T-helper 2 cell treated with Interferon-gamma antibody and Interleukin-4, amounts not matched to agents 5 μg/mL and 100 μg/mL, for 36 hours (primary cell): ENCODE measurements around the gene MTMR12.
"Not testable (repeated sequence)": the region's sequence is repeated elsewhere in the genome, so short reads cannot be mapped to it uniquely, and the experiment has no call there.

ENCODE experiments used
- DNase-seq: peaks from one replicate; pipeline ENCODE4 v3.0.0; 2021; ENCODE audit warnings: low spot score
- H3K27ac Mint-ChIP-seq: one replicate; pipeline ENCODE4 v1.8.0; 2021; ENCODE audit warnings: mild to moderate bottlenecking, mixed read lengths
- H3K27me3 Mint-ChIP-seq: one replicate; pipeline ENCODE4 v1.8.0; 2021; ENCODE audit warnings: low read depth, mixed read lengths
- H3K36me3 Mint-ChIP-seq: one replicate; pipeline ENCODE4 v1.8.0; 2021; ENCODE audit warnings: low read depth, mixed read lengths
- H3K4me1 Mint-ChIP-seq: one replicate; pipeline ENCODE4 v1.8.0; 2021; ENCODE audit warnings: low read depth, mixed read lengths
- H3K4me3 Mint-ChIP-seq: one replicate; pipeline ENCODE4 v1.8.0; 2022; ENCODE audit warnings: mild to moderate bottlenecking, moderate library complexity, mixed read lengths
- H3K9me3 Mint-ChIP-seq: one replicate; pipeline ENCODE4 v1.8.0; 2021; ENCODE audit warnings: mixed read lengths

MTMR12 gene

DNA sequence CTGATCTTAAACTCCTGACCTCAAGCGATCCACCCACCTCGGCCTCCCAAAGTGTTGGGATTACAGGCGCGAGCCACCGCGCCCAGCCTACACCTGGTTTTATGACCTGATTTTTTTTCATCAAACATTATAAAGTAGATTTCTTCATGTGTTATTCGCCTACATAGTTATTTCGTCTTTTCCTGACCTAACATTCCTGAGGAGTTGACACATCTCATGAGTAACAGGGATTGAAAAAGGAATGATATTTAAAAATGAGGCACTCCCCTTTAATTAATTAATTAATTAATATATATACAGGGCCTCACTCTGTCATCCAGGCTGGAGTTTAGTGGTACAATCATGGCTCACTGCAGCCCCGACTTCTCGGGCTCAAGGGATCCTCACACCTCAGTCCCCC lies 20.2 kb upstream of the MTMR12 start:
- no peak overlapping the region for H3K4me3 Mint-ChIP-seq

DNA sequence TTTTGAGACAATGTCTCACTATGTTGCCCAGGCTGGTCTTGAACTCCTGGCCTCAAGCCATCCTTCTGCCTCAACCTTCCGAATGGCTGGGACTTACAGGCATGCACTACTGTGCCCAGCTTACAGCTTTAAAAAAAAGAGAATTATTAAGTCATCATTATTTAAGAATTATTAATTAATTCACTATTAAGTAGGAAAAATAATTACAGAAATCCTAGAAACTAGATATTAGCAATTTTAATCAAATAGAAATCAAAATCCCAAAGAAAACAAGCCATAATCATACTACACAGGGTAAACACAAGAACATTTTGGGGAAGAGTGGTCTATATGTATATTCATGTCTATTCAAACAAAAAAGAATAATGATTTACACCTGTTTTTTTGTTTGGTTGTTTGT lies 19.6 kb upstream of the MTMR12 start:
- Mint-ChIP-seq H3K4me3 (no peak overlapping the region), H3K36me3 (no peaks in the 10 kb centered on the region)
- DNase-seq = no peak

More for the DNA sequence above, 20.2 kb upstream of the MTMR12 start:
- DNase-seq = no peak
- Mint-ChIP-seq H3K4me1 (peaks cover 2% of the 10 kb centered on the region), H3K27me3 (peaks cover 2% of the 10 kb centered on the region), H3K36me3 (no peaks in the 10 kb centered on the region), H3K9me3 (peaks cover 9% of the 10 kb centered on the region), H3K27ac (no peak overlapping the region)

DNA sequence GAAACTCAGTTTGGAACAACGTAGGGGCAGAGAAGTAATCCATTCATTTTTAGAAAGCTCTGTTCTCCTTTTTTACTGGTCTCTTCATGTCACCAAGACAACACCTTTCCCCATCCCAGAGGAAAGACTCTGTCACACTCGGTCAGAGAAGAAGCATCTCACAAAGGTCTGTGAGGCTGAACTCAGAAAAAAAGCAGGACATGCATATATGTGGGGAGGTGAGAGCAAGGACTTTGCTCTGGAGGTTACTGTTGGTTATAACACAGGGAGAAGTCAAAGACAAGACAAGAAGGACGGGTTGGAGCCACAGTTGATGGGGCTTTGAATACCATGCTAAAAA lies 19.2 kb upstream of the MTMR12 start:
- Mint-ChIP-seq H3K4me1 (peaks cover 2% of the 10 kb centered on the region), H3K27ac (no peak overlapping the region), H3K36me3 (no peaks in the 10 kb centered on the region), H3K4me3 (no peak overlapping the region), H3K27me3 (peaks cover 2% of the 10 kb centered on the region), H3K9me3 (peaks cover 8% of the 10 kb centered on the region)
- DNase-seq = no peak

More for the DNA sequence above, 19.6 kb upstream of the MTMR12 start:
- Mint-ChIP-seq H3K27me3 (peaks cover 2% of the 10 kb centered on the region), H3K27ac (no peak overlapping the region), H3K4me1 (peaks cover 2% of the 10 kb centered on the region), H3K9me3 (peaks cover 8% of the 10 kb centered on the region)

DNA sequence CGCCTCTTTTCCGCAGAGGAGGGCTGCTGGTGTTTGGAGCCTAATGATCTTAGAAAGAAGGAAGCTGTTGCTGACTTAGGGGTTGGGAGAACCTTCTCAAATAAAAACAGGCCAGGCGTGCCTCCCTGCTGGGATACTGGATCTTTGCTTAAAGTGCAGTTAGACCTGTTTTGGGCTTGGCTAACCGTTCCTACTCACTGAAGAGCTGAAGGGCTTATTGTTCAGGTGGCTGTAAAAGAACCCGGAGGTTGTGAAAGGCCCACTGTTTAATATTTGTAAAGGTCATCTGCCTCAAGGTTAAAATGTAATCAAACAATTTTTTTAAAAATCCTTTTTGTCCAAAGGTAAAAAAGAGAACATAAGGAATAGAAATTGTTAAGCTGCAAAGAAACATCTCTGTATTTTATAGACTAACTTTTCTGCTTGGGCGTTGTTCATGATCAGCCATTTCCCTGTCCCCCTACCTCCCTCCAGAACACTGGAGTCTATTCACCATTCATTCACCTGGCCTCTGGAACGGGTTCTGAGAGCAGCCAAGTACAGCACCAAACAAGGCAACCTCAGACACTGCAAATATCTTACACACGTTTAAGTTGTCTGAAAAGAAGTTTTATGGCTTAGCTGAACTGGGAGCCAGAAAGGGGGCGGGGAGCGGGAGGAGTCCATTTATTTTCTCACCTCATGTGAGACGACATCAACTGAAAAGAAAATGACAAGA lies 18.6 kb upstream of the MTMR12 start:
- Mint-ChIP-seq H3K27ac (no peak overlapping the region), H3K27me3 (peaks cover 2% of the 10 kb centered on the region), H3K36me3 (no peaks in the 10 kb centered on the region), H3K9me3 (peaks cover 6% of the 10 kb centered on the region), H3K4me3 (no peak overlapping the region), H3K4me1 (peaks cover 2% of the 10 kb centered on the region)
- no peak for DNase-seq

- DNase-seq = no peak
- Mint-ChIP-seq H3K27ac (no peak overlapping the region), H3K9me3 (no peaks in the 10 kb centered on the region), H3K27me3 (peaks cover 2% of the 10 kb centered on the region), H3K4me3 (no peak overlapping the region), H3K36me3 (no peaks in the 10 kb centered on the region), H3K4me1 (peaks cover 5% of the 10 kb centered on the region)
Measured at GRCh38 chr5:32330126-32330971, 17.6 kb upstream of the MTMR12 start.

- Mint-ChIP-seq H3K36me3 (no peaks in the 10 kb centered on the region), H3K4me1 (peaks cover 5% of the 10 kb centered on the region), H3K4me3 (no peak overlapping the region), H3K9me3 (no peaks in the 10 kb centered on the region), H3K27me3 (peaks cover 2% of the 10 kb centered on the region), H3K27ac (no peak overlapping the region)
- peak; percentile 42 for DNase-seq
Measured at GRCh38 chr5:32329395-32329834, 16.7 kb upstream of the MTMR12 start.

- H3K27me3 Mint-ChIP-seq = peaks cover 2% of the 10 kb centered on the region
- peaks cover 5% of the 10 kb centered on the region for H3K36me3 Mint-ChIP-seq
Measured at GRCh38 chr5:32326216-32326772, 13.6 kb upstream of the MTMR12 start.

DNA sequence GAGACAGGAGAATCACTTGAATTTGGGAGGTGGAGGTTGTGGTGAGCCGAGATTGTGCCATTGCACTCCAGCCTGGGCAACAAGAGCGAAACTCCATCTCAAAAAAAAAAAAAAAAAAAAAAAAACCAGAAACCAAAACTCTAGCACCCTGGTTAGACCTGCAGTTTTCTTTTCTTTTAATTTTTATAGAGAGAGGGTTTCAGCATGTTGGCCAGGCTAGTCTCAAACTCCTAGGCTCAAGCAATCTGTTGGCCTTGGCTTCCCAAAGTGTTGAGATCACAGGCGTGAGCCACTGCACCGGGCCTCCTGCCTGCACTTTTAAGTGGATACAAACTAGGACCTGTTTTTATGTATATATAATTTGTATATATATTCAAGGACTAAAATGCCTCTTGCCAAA lies 12.9 kb upstream of the MTMR12 start:
- peaks cover 5% of the 10 kb centered on the region for H3K4me1 Mint-ChIP-seq
- H3K27ac Mint-ChIP-seq = no peak overlapping the region
- H3K9me3 Mint-ChIP-seq = peaks cover 7% of the 10 kb centered on the region
- H3K36me3 Mint-ChIP-seq = peaks cover 5% of the 10 kb centered on the region
- H3K27me3 Mint-ChIP-seq = no peaks in the 10 kb centered on the region
- no peak for DNase-seq
- H3K4me3 Mint-ChIP-seq = no peak overlapping the region

More at GRCh38 chr5:32326216-32326772, 13.6 kb upstream of the MTMR12 start:
- Mint-ChIP-seq H3K9me3 (peaks cover 7% of the 10 kb centered on the region), H3K4me3 (no peak overlapping the region), H3K27ac (no peak overlapping the region), H3K4me1 (peaks cover 5% of the 10 kb centered on the region)
- no peak for DNase-seq

GRCh38 chr5:32325062-32325461 lies 12.3 kb upstream of the MTMR12 start:
- peaks cover 7% of the 10 kb centered on the region for H3K9me3 Mint-ChIP-seq
- H3K27ac Mint-ChIP-seq = no peak overlapping the region
- no peak overlapping the region for H3K4me3 Mint-ChIP-seq
- peaks cover 5% of the 10 kb centered on the region for H3K36me3 Mint-ChIP-seq
- H3K27me3 Mint-ChIP-seq = no peaks in the 10 kb centered on the region
- peaks cover 5% of the 10 kb centered on the region for H3K4me1 Mint-ChIP-seq
- no peak for DNase-seq

GRCh38 chr5:32323741-32324140 lies 11.0 kb upstream of the MTMR12 start:
- Mint-ChIP-seq H3K27me3 (no peaks in the 10 kb centered on the region), H3K4me3 (no peak overlapping the region), H3K4me1 (peaks cover 3% of the 10 kb centered on the region), H3K36me3 (peaks cover 5% of the 10 kb centered on the region), H3K27ac (no peak overlapping the region), H3K9me3 (peaks cover 7% of the 10 kb centered on the region)
- DNase-seq = no peak

DNA sequence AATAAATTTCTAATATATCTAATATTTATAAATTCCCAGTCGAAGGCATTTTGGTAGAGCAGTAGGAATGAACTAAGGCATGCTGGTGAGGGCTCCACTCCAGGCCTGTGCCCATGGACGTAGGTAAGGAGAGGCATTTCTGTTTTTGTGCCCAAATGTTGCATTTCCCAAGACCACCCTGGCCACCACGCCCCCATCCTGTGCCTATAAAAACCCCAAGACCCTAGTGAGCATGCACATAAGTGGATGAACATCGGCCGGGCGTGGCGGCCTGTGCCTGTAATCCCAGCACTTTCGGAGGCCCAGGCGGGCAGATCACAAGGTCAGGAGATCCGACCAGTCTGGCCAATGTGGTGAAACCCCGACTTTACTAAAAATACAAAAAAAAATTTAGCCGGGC lies 10.1 kb upstream of the MTMR12 start:
- Mint-ChIP-seq H3K4me3 (no peak overlapping the region), H3K4me1 (peaks cover 3% of the 10 kb centered on the region), H3K36me3 (peaks cover 5% of the 10 kb centered on the region), H3K9me3 (peaks cover 7% of the 10 kb centered on the region), H3K27me3 (no peaks in the 10 kb centered on the region), H3K27ac (no peak overlapping the region)
- no peak for DNase-seq

GRCh38 chr5:32321787-32322186 lies 9.0 kb upstream of the MTMR12 start:
- DNase-seq, H3K27ac Mint-ChIP-seq, H3K27me3 Mint-ChIP-seq, H3K4me3 Mint-ChIP-seq, H3K9me3 Mint-ChIP-seq, H3K4me1 Mint-ChIP-seq, H3K36me3 Mint-ChIP-seq: not testable (repeated sequence)

DNA sequence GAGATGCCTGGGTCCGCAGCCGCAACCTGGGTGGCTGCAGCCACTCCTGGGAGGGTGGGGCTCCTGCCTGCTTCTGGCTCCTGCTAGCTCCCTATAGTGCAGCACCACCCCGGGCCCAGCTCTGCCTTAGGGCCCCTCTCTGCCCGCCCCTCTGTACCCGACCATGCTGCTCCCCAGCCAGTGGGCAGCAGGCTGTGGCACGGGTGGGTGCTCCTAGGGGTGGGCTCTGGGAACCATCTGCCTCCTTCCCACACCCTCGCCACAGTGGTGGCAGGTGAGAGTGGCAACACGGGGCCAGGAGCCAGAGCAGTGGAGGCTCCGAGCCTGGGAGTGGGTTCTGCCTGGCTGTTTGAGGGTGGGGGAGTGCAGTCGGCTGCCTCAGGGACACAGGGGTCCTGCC lies 7.8 kb upstream of the MTMR12 start:
- Mint-ChIP-seq H3K27ac (no peak overlapping the region), H3K36me3 (peaks cover 5% of the 10 kb centered on the region), H3K9me3 (peaks cover 7% of the 10 kb centered on the region), H3K4me1 (no peaks in the 10 kb centered on the region), H3K4me3 (no peak overlapping the region), H3K27me3 (no peaks in the 10 kb centered on the region)
- no peak for DNase-seq

DNA sequence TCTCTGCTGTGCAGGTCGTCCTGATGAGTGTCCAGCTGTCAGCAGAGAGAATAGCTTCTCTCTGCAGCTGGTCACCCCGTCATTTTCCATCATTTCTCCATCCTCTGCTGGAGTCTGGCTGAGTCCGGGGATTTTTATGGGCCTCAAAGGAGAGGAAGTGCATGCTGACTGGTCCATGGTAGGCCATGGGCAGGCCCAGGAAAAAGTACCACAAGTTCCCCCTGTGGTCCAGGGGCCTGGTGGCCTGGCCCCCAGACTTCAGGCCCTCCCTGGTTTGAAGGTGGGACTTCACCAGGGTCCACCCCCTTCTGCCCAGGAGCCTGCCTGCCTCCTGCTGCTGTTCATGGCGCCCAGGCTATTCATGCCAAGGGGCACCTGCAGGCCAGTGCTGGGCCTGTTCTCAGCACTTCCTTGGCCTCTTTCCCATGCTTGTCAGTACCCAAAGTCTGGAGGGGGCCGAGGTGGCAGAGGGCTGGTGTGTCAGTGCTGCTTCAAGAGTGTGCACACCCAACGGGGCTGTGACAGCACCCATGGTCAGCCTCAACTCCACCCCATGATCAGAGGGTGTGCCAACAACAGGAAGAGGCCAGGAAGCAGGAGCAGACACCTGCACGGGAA lies 7.3 kb upstream of the MTMR12 start:
- H3K9me3 Mint-ChIP-seq = peaks cover 7% of the 10 kb centered on the region
- no peak for DNase-seq
- peaks cover 5% of the 10 kb centered on the region for H3K36me3 Mint-ChIP-seq
- no peaks in the 10 kb centered on the region for H3K27me3 Mint-ChIP-seq
- no peak overlapping the region for H3K4me3 Mint-ChIP-seq
- no peak overlapping the region for H3K27ac Mint-ChIP-seq
- no peaks in the 10 kb centered on the region for H3K4me1 Mint-ChIP-seq
